Stomach smooth muscle (tissue), 2 donors: ENCODE measurements around the gene EYS.
"Not testable (repeated sequence)": the region's sequence is repeated elsewhere in the genome, so short reads cannot be mapped to it uniquely, and the experiment has no call there.

Experiments used
- H3K27ac ChIP-seq: one replicate; pipeline ENCODE4 v1.7.0; 2013; ENCODE audit warnings: mild to moderate bottlenecking, low read length, inconsistent platforms
- H3K27me3 ChIP-seq, 2 donors: one replicate each; pipeline ENCODE4 v1.7.0; 2013; ENCODE audit warnings: low read length in 2 of 2; ENCODE audit not compliant: insufficient read depth in 2 of 2, control insufficient read depth in 1 of 2
- H3K36me3 ChIP-seq, 2 donors: one replicate each; pipeline ENCODE4 v1.7.0; 2013; ENCODE audit warnings: low read length in 2 of 2; ENCODE audit not compliant: control insufficient read depth in 2 of 2, insufficient read depth in 2 of 2
- H3K4me1 ChIP-seq: one replicate; pipeline ENCODE4 v1.7.0; 2013; ENCODE audit warnings: low read length; ENCODE audit not compliant: control insufficient read depth, insufficient read depth
- H3K4me3 ChIP-seq, 2 donors: one replicate each; pipeline ENCODE4 v1.7.0; 2013; ENCODE audit warnings: low read length in 2 of 2
- H3K9ac ChIP-seq, 2 donors: one replicate each; pipeline ENCODE4 v1.7.0; 2013; ENCODE audit warnings: low read length in 2 of 2, mild to moderate bottlenecking in 1 of 2
- H3K9me3 ChIP-seq, 2 donors: one replicate each; pipeline ENCODE4 v1.7.0; 2013; ENCODE audit warnings: low read length in 2 of 2; ENCODE audit not compliant: control insufficient read depth in 2 of 2
- donor health status: healthy.
- donor health status: Pancreatic carcinoma.

Gene EYS

GRCh38 chr6:63814459-63814858 lies 1892.6 kb downstream of the EYS start:
- Histone ChIP-seq H3K27ac (no peak overlapping the region), H3K9ac (no peak overlapping the region), H3K4me3 (no peak overlapping the region)

GRCh38 chr6:63813566-63814120 lies 1893.4 kb downstream of the EYS start:
- Histone ChIP-seq H3K36me3 (no peaks in the 10 kb centered on the region), H3K4me1 (no peaks in the 10 kb centered on the region), H3K9me3 (no peaks in the 10 kb centered on the region), H3K4me3 (no peak overlapping the region), H3K27me3 (no peaks in the 10 kb centered on the region), H3K9ac (no peak overlapping the region), H3K27ac (no peak overlapping the region)

More at GRCh38 chr6:63814459-63814858, 1892.6 kb downstream of the EYS start:
- Histone ChIP-seq H3K27me3 (no peaks in the 10 kb centered on the region), H3K36me3 (no peaks in the 10 kb centered on the region), H3K4me1 (no peaks in the 10 kb centered on the region), H3K9me3 (no peaks in the 10 kb centered on the region)

GRCh38 chr6:63808576-63808975 lies 1898.5 kb downstream of the EYS start:
- Histone ChIP-seq H3K36me3 (no peaks in the 10 kb centered on the region), H3K27ac (no peak overlapping the region), H3K4me3 (no peak overlapping the region), H3K27me3 (no peaks in the 10 kb centered on the region), H3K4me1 (no peaks in the 10 kb centered on the region), H3K9me3 (no peaks in the 10 kb centered on the region), H3K9ac (no peak overlapping the region)

- H3K27ac ChIP-seq: no peak overlapping the region
- no peak overlapping the region for H3K9ac ChIP-seq
- H3K36me3 ChIP-seq: no peaks in the 10 kb centered on the region
- no peaks in the 10 kb centered on the region for H3K4me1 ChIP-seq
- H3K27me3 ChIP-seq: no peaks in the 10 kb centered on the region
- no peaks in the 10 kb centered on the region for H3K9me3 ChIP-seq
- H3K4me3 ChIP-seq: no peak overlapping the region
Measured at GRCh38 chr6:63807056-63807455, 1900.0 kb downstream of the EYS start.

- no peaks in the 10 kb centered on the region for H3K27me3 ChIP-seq
- H3K36me3 ChIP-seq: no peaks in the 10 kb centered on the region
- no peak overlapping the region for H3K4me3 ChIP-seq
- no peaks in the 10 kb centered on the region for H3K4me1 ChIP-seq
- H3K9me3 ChIP-seq: no peaks in the 10 kb centered on the region
- H3K9ac ChIP-seq: no peak overlapping the region
- no peak overlapping the region for H3K27ac ChIP-seq
Measured at GRCh38 chr6:63806573-63806913, 1900.5 kb downstream of the EYS start.

GRCh38 chr6:63805808-63806572 lies 1901.0 kb downstream of the EYS start:
- Histone ChIP-seq H3K9ac (no peak overlapping the region), H3K9me3 (no peaks in the 10 kb centered on the region), H3K27ac (no peak overlapping the region), H3K36me3 (no peaks in the 10 kb centered on the region), H3K4me1 (no peaks in the 10 kb centered on the region), H3K4me3 (no peak overlapping the region), H3K27me3 (no peaks in the 10 kb centered on the region)

- H3K9ac ChIP-seq: no peak overlapping the region
- no peaks in the 10 kb centered on the region for H3K36me3 ChIP-seq
- no peak overlapping the region for H3K27ac ChIP-seq
- no peaks in the 10 kb centered on the region for H3K4me1 ChIP-seq
- no peak overlapping the region for H3K4me3 ChIP-seq
- no peaks in the 10 kb centered on the region for H3K9me3 ChIP-seq
- no peaks in the 10 kb centered on the region for H3K27me3 ChIP-seq
Measured at GRCh38 chr6:63805345-63805744, 1901.7 kb downstream of the EYS start.

- H3K4me3 ChIP-seq: no peak overlapping the region
- H3K36me3 ChIP-seq: no peaks in the 10 kb centered on the region
- no peak overlapping the region for H3K27ac ChIP-seq
- no peaks in the 10 kb centered on the region for H3K27me3 ChIP-seq
- H3K9ac ChIP-seq: no peak overlapping the region
- no peaks in the 10 kb centered on the region for H3K4me1 ChIP-seq
- H3K9me3 ChIP-seq: no peaks in the 10 kb centered on the region
Measured at GRCh38 chr6:63804381-63804956, 1902.6 kb downstream of the EYS start.

- no peaks in the 10 kb centered on the region for H3K36me3 ChIP-seq
- no peak overlapping the region for H3K9ac ChIP-seq
- H3K9me3 ChIP-seq: no peaks in the 10 kb centered on the region
- no peak overlapping the region for H3K27ac ChIP-seq
- no peak overlapping the region for H3K4me3 ChIP-seq
- no peaks in the 10 kb centered on the region for H3K27me3 ChIP-seq
- no peaks in the 10 kb centered on the region for H3K4me1 ChIP-seq
Measured at GRCh38 chr6:63803371-63803770, 1903.7 kb downstream of the EYS start.

- Histone ChIP-seq H3K9me3 (no peaks in the 10 kb centered on the region), H3K4me1 (no peaks in the 10 kb centered on the region), H3K4me3 (no peak overlapping the region), H3K27ac (no peak overlapping the region), H3K36me3 (no peaks in the 10 kb centered on the region), H3K9ac (no peak overlapping the region), H3K27me3 (no peaks in the 10 kb centered on the region)
Measured at GRCh38 chr6:63802606-63803206, 1904.3 kb downstream of the EYS start.

GRCh38 chr6:63800386-63800785 lies 1906.6 kb downstream of the EYS start:
- not testable (repeated sequence) for H3K27ac ChIP-seq, H3K27me3 ChIP-seq, H3K9me3 ChIP-seq, H3K9ac ChIP-seq, H3K4me3 ChIP-seq, H3K36me3 ChIP-seq, H3K4me1 ChIP-seq
